ENCODE measurements around the gene ERG28. TPM values are rescaled to one million over a fixed set of nuclear protein-coding genes. Genes with fewer than 3 reads are reported as not detected.

Gene ERG28
- total and polyA plus RNA-seq, 2 experiments from 2014 or later, result 27.9 to 95.1 TPM

- TF ChIP-seq ZNF462 (CRISPR knock-in tag; IDR thresholded peaks at IDR 0.05) (no peak), ZNF114 (CRISPR knock-in tag; IDR thresholded peaks at IDR 0.05) (no peak), STAT1 (IDR thresholded peaks at IDR 0.05; ENCODE audit: unreplicated experiment) (no peak), POLR2AphosphoS5 (IDR thresholded peaks at IDR 0.05; ENCODE audit: low read depth) (no peak), ZNF331 (CRISPR knock-in tag; IDR thresholded peaks at IDR 0.05; ENCODE audit: low read depth) (no peak), NANOG (IDR thresholded peaks at IDR 0.05; ENCODE audit: borderline replicate concordance) (no peak)
Observed at GRCh38 chr14:75607044-75607443, 53.6 kb downstream of the ERG28 start (continued).

GRCh38 chr14:75605916-75606315, 54.8 kb downstream of the ERG28 start:
- H2AFZ ChIP-seq, result no peak overlapping the region
- no peaks in the 10 kb centered on the region for H3F3A ChIP-seq (replicated peaks; ENCODE audit: low read depth)
- Mint-ChIP-seq H3K36me3 (ENCODE audit: low read depth) (no peaks in the 10 kb centered on the region; the same call in 2 of the 3 replicates), H3K4me3 (no peak overlapping the region), H3K27me3 (ENCODE audit: insufficient read depth, low read depth, poor library complexity) (peaks cover 6% of the 10 kb centered on the region), H3K9me3 (no peaks in the 10 kb centered on the region), H3K4me1 (peaks cover 10% of the 10 kb centered on the region; the same call in 2 of the 3 replicates), H3K27ac (no peak overlapping the region)
- H3K9me2 ChIP-seq (ENCODE audit: insufficient read depth), result 0 out of 2 replicates have a peak, but pooled peaks cover 2% of the 10 kb centered on the region
- ATAC-seq, result no peak
- no peaks in the 10 kb centered on the region for H4K20me1 ChIP-seq (replicated peaks; ENCODE audit: insufficient read depth)
- no peak overlapping the region for H3K4me2 ChIP-seq
- TF ChIP-seq ZNF114 (CRISPR knock-in tag; IDR thresholded peaks at IDR 0.05) (no peak), POLR2AphosphoS5 (IDR thresholded peaks at IDR 0.05; ENCODE audit: low read depth) (no peak), ETS1 (IDR thresholded peaks at IDR 0.05) (no peak), REST (IDR thresholded peaks at IDR 0.05; ENCODE audit: unreplicated experiment) (no peak), EZH2 (IDR thresholded peaks at IDR 0.05; ENCODE audit: low read depth, unreplicated experiment) (no peak), ZNF331 (CRISPR knock-in tag; IDR thresholded peaks at IDR 0.05; ENCODE audit: low read depth) (no peak), EZH2phosphoT487 (IDR thresholded peaks at IDR 0.05; ENCODE audit: unreplicated experiment) (no peak), CTCF (conservative IDR thresholded peaks at IDR 0.05; ENCODE audit: low read depth in 2 of 2) (no peak), JUNB (IDR thresholded peaks at IDR 0.05; ENCODE audit: unreplicated experiment) (no peak)
- no peaks in the 10 kb centered on the region for H3K4me1 ChIP-seq (ENCODE audit: insufficient read depth)
- no peaks in the 10 kb centered on the region for H3K27me3 ChIP-seq (ENCODE audit: insufficient read depth)
- no peak for DNase-seq (ENCODE audit: low spot score)
- no peak overlapping the region for H3K4me3 ChIP-seq
- no peaks in the 10 kb centered on the region for H3K36me3 ChIP-seq (ENCODE audit: insufficient read depth)
- no peaks in the 10 kb centered on the region for H3K79me2 ChIP-seq (replicated peaks; ENCODE audit: insufficient read depth)
- no peak overlapping the region for H3K27ac ChIP-seq (ENCODE audit: low read depth)

All from GM23338 (cell line).